Cardiac atrium fibroblast (primary cell): Measurements from ENCODE around the gene KRTAP2-3. TPM values are rescaled to one million over a fixed set of nuclear protein-coding genes. Genes with fewer than 3 reads are reported as not detected.

Source experiments
- total RNA-seq: library from RNA; depleted of rRNA; stranded (reverse); fragments of >200 nt; gene quantifications from 2 replicates; pipeline ENCODE4 v1.2.3, GENCODE V29; 2015

KRTAP2-3 gene, protein sequence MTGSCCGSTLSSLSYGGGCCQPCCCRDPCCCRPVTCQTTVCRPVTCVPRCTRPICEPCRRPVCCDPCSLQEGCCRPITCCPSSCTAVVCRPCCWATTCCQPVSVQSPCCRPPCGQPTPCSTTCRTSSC
- not detected in 2 replicates for total RNA-seq

GRCh38 chr17:41060052-41060604 lies at the start of gene KRTAP2-3:
Gene KRTAP2-3 (minus strand): TSS chr17:41060114. CDS start chr17:41060050, 64 bp downstream.

GRCh38 chr17:41105347-41105746 lies 45.4 kb upstream of the KRTAP2-3 start, which contains the start of gene KRTAP4-9:
Gene KRTAP4-9 (plus strand): TSS chr17:41105389. CDS start chr17:41105389, 0 bp downstream.

GRCh38 chr17:41101586-41102259 lies 41.8 kb upstream of the KRTAP2-3 start, which contains the start of gene KRTAP4-16:
Gene KRTAP4-16 (minus strand): TSS chr17:41102209. CDS start chr17:41102209, 0 bp downstream.

GRCh38 chr17:41098042-41098441 lies 38.1 kb upstream of the KRTAP2-3 start, which contains the start of gene KRTAP4-8:
Gene KRTAP4-8 (minus strand): TSS chr17:41098142. CDS start chr17:41098084, 58 bp downstream.

GRCh38 chr17:41084100-41084856 lies 24.4 kb upstream of the KRTAP2-3 start, which contains the start of gene KRTAP4-7:
Gene KRTAP4-7 (plus strand): TSS chr17:41084150. CDS start chr17:41084207, 57 bp downstream.

GRCh38 chr17:41065829-41066624 lies 6.1 kb upstream of the KRTAP2-3 start, which contains the start of gene KRTAP2-4:
Gene KRTAP2-4 (minus strand): TSS chr17:41065879. CDS start chr17:41065845, 34 bp downstream.

DNA sequence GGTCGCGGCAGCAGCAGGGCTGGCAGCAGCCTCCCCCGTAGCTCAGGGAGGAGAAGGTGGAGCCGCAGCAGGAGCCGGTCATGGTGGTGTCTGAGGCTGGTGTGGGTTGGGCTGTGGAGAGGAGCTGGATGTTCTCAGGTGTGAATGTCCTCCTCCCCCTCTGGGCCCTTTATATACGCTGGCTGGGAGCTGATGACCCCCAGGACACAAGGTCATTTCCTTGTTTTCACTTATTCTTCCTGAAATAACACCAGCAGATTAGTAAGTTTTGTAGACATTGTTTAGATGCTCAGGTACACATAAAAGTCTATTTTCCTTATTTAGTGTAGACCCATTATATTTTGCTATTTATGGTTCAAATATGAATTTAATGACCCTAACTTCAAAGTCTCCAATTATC lies 4.8 kb downstream of the KRTAP2-3 start, which contains the start of gene KRTAP2-2:
KRTAP2-2 (minus strand) TSS at position 101 of the 400 bp plus-strand sequence; CDS start at position 82, 19 bp downstream.

GRCh38 chr17:41046735-41047465 lies 13.0 kb downstream of the KRTAP2-3 start, which contains the start of gene KRTAP2-1:
Gene KRTAP2-1 (minus strand): TSS chr17:41047316. CDS start chr17:41047267, 49 bp downstream.

GRCh38 chr17:41040783-41041571 lies 18.9 kb downstream of the KRTAP2-3 start, which contains the start of gene KRTAP1-1:
Gene KRTAP1-1 (minus strand): TSS chr17:41041450. CDS start chr17:41041397, 53 bp downstream.

DNA sequence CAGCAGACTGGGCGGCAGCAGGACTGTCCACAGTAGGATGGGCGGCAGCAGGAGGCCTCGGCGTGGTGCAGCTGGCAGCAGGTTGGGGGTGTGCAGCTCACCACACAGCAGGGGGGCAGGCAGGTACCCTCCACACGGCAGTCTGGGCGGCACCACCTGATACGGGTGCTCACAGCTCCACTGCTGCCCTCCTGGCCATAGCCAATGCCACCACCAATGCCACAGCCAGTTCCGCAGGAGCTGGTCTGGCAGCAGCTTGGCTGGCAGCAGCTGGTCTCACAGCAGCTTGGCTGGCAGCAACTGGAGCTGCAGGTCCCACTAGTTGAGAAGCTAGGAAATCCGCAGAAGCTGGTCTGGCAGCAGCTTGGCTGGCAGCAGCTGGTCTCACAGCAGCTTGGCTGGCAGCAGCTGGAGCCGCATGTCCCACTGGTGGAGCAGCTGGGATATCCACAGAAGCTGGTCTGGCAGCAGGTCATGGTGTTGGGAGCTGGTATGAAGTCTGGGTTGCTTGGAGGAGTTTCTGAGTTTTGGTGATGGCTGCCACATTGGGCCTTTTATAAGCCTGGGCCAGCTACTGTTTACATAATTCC lies 25.5 kb downstream of the KRTAP2-3 start, which contains the start of gene KRTAP1-3:
KRTAP1-3 (minus strand) TSS at position 529 of the 590 bp plus-strand sequence; CDS start at position 476, 53 bp downstream.

DNA sequence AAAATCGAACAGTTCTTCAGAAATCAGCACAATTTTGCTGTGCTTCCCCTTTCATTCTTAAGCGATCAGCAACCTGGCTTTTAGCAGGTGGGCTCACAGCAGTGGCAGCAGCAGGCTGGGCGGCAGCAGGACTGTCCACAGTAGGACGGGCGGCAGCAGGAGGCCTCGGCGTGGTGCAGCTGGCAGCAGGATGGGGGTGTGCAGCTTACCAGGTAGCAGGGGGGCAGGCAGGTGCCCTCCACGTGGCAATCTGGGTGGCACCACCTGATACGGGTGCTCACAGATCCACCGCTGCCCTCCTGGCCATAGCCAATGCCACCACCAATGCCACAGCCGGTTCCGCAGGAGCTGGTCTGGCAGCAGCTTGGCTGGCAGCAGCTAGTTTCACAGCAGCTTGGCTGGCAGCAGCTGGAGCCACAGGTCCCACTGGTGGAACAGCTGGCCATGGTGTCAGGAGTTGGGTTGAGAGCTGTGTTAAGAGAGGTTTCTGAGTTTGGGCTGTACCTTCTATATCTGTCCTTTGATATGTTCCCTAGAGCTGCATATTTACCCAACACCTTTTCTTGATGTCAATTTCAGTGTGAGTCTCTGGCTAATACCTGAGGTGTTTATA lies 30.2 kb downstream of the KRTAP2-3 start, which contains the start of gene KRTAP1-4:
KRTAP1-4 (minus strand) TSS at position 563 of the 613 bp plus-strand sequence; CDS start at position 446, 117 bp downstream.

GRCh38 chr17:41026715-41027471 lies 33.0 kb downstream of the KRTAP2-3 start, which contains the start of gene KRTAP1-5:
Gene KRTAP1-5 (minus strand): TSS chr17:41027208. CDS start chr17:41027155, 53 bp downstream.

Other genes with a start within 250 kb of the KRTAP2-3 start
- 19.7 and 36.3 TPM in 2 replicates for gene KRT10, start 237.5 kb downstream of the KRTAP2-3 start, total RNA-seq
- gene KRT12, start 192.9 kb downstream of the KRTAP2-3 start, total RNA-seq = not detected in 2 replicates
- not detected in 2 replicates for gene KRT20, start 174.9 kb downstream of the KRTAP2-3 start, total RNA-seq
- gene KRT23, start 122.5 kb downstream of the KRTAP2-3 start, total RNA-seq = not detected in 2 replicates
- not detected in 2 replicates for gene KRT39, start 93.2 kb downstream of the KRTAP2-3 start, total RNA-seq
- gene KRT40, start 75.8 kb downstream of the KRTAP2-3 start, total RNA-seq = not detected in 2 replicates
- not detected in 2 replicates for gene KRTAP3-3, start 66.0 kb downstream of the KRTAP2-3 start, total RNA-seq
- gene KRTAP3-2, start 60.2 kb downstream of the KRTAP2-3 start, total RNA-seq = not detected in 2 replicates
- gene KRTAP3-1, start 51.0 kb downstream of the KRTAP2-3 start, total RNA-seq = not detected in 2 replicates
- not detected in 2 replicates for gene KRTAP1-5, start 32.9 kb downstream of the KRTAP2-3 start, total RNA-seq
- gene KRTAP1-4, start 29.9 kb downstream of the KRTAP2-3 start, total RNA-seq = not detected in 2 replicates
- gene KRTAP1-3, start 25.2 kb downstream of the KRTAP2-3 start, total RNA-seq = not detected in 2 replicates
- gene KRTAP1-1, start 18.7 kb downstream of the KRTAP2-3 start, total RNA-seq = not detected in 2 replicates
- not detected in 2 replicates for gene KRTAP2-1, start 12.8 kb downstream of the KRTAP2-3 start, total RNA-seq
- gene KRTAP2-2, start 4.9 kb downstream of the KRTAP2-3 start, total RNA-seq = not detected in 2 replicates
- gene KRTAP2-4, start 5.8 kb upstream of the KRTAP2-3 start, total RNA-seq = not detected in 2 replicates
- not detected in 2 replicates for gene KRTAP4-7, start 24.0 kb upstream of the KRTAP2-3 start, total RNA-seq
- not detected in 2 replicates for gene KRTAP4-8, start 38.0 kb upstream of the KRTAP2-3 start, total RNA-seq
- not detected in 2 replicates for gene KRTAP4-16, start 42.1 kb upstream of the KRTAP2-3 start, total RNA-seq
- not detected in 2 replicates for gene KRTAP4-9, start 45.3 kb upstream of the KRTAP2-3 start, total RNA-seq
- not detected in 2 replicates for gene KRTAP4-11, start 58.3 kb upstream of the KRTAP2-3 start, total RNA-seq
- not detected in 2 replicates for gene KRTAP4-12, start 64.1 kb upstream of the KRTAP2-3 start, total RNA-seq
- not detected in 2 replicates for gene KRTAP4-6, start 80.4 kb upstream of the KRTAP2-3 start, total RNA-seq
- gene KRTAP4-5, start 89.7 kb upstream of the KRTAP2-3 start, total RNA-seq = not detected in 2 replicates
- not detected in 2 replicates for gene KRTAP4-4, start 100.6 kb upstream of the KRTAP2-3 start, total RNA-seq
- not detected in 2 replicates for gene KRTAP4-3, start 108.1 kb upstream of the KRTAP2-3 start, total RNA-seq
- gene KRTAP4-2, start 118.1 kb upstream of the KRTAP2-3 start, total RNA-seq = not detected in 2 replicates
- not detected in 2 replicates for gene KRTAP4-1, start 124.8 kb upstream of the KRTAP2-3 start, total RNA-seq
- not detected in 2 replicates for gene KRTAP9-1, start 129.8 kb upstream of the KRTAP2-3 start, total RNA-seq
- not detected in 2 replicates for gene KRTAP9-2, start 166.5 kb upstream of the KRTAP2-3 start, total RNA-seq
- not detected in 2 replicates for gene KRTAP9-3, start 172.3 kb upstream of the KRTAP2-3 start, total RNA-seq
- not detected in 2 replicates for gene KRTAP9-8, start 177.9 kb upstream of the KRTAP2-3 start, total RNA-seq
- gene KRTAP9-4, start 189.6 kb upstream of the KRTAP2-3 start, total RNA-seq = not detected in 2 replicates
- gene KRTAP9-9, start 195.3 kb upstream of the KRTAP2-3 start, total RNA-seq = not detected in 2 replicates
- not detected in 2 replicates for gene KRTAP9-6, start 205.3 kb upstream of the KRTAP2-3 start, total RNA-seq
- not detected in 2 replicates for gene KRTAP9-7, start 215.6 kb upstream of the KRTAP2-3 start, total RNA-seq
- not detected in 2 replicates for gene KRTAP29-1, start 242.7 kb upstream of the KRTAP2-3 start, total RNA-seq
- not detected in 2 replicates for gene KRTAP16-1, start 249.2 kb upstream of the KRTAP2-3 start, total RNA-seq